ENCODE data around the gene RNF41.
"Not testable (repeated sequence)": the region's sequence is repeated elsewhere in the genome, so short reads cannot be mapped to it uniquely, and the experiment has no call there.

The RNF41 gene

DNA sequence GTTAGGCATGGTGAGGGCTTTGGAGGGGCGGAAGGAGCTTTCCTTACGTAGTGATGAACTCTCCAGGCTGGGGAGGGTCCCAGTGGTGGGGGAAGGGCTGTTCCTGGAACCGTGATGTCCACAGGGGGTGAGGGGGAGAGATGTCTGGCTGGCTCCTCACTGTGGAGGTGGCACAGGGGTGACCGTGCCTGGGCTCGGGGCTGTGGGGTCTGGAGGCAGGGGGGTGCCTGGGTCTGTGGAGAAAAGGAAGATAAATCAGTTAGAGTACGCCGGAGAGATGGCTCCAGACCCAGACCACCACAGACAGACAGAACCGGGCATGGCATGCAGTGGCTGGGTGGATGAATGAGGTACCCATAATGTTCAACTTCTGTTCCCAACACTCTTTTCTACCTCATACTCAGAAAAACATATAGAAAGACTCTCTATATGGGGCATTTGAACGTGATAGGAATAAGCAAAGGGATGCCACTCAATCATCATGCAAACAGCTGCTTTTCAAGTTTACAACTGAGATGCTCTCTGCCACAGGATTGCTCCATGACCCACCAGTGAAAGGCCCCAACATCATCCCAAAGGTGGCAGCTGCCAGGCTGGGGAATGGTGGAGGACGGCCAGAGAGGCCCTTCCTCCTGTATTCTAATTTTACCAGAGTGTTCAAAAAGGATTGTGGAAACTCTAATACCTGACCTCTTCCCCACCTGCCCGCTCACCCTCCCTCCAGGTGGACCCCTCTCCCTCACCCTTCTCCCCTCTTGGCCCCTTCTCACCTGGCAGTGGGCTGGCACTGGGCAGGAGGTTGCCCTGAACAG is 58.0 kb downstream of the RNF41 start:
- no peak for DNase-seq

- DNase-seq, result no peak
Measured at GRCh38 chr12:56162468-56163290, 59.0 kb downstream of the RNF41 start.

- DNase-seq, result no peak
Measured at GRCh38 chr12:56161690-56162351, 59.9 kb downstream of the RNF41 start.

- no peak for DNase-seq
Measured at GRCh38 chr12:56160894-56161689, 60.6 kb downstream of the RNF41 start.

DNA sequence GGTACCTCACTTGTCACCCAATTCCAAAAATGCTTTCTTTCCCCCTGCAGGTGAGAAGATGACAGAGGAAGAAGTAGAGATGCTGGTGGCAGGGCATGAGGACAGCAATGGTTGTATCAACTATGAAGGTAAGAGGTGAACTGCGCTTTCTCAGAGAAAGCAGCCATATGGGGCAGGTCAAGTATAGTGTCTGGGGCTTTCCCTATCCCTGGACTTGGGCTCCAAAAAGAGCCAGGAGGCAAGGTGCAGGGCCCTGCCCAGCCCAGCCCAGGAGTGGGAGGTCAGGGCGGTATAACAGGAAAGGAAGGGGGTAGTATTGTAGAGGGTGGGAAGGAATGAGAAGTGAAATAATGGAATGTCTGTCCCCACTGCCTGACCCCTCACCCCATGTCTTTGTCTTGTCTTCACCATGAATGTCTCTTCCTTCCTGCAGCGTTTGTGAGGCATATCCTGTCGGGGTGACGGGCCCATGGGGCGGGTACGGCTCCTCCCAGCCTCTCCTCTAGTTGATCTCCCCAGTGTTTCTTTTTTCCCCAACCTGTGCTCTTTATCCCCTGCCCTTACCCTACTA is 61.4 kb downstream of the RNF41 start:
- DNase-seq, result peak; percentile 54 to 67

DNA sequence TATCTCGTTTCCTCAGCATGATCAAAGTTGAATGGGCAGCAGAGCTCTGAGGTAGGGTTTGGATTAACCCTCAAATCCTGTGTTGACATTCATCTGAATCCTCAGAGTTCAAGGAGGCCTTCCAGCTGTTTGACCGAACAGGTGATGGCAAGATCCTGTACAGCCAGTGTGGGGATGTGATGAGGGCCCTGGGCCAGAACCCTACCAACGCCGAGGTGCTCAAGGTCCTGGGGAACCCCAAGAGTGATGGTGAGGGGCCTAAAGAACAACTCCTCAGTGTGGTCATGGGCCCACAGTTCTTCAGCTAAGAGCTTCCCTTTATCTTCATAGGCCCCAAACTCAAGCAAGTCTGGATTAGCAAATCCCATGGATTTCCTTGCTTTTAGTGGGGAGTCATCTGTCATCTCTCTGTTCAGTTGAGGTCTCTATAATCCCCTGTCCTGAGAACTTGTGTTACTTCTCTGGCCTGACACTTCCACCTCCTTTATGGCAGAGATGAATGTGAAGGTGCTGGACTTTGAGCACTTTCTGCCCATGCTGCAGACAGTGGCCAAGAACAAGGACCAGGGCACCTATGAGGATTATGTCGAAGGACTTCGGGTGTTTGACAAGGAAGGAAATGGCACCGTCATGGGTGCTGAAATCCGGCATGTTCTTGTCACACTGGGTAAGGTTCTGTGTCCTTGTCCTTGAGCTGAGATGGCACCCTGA is 62.1 kb downstream of the RNF41 start:
- no peak for DNase-seq

DNA sequence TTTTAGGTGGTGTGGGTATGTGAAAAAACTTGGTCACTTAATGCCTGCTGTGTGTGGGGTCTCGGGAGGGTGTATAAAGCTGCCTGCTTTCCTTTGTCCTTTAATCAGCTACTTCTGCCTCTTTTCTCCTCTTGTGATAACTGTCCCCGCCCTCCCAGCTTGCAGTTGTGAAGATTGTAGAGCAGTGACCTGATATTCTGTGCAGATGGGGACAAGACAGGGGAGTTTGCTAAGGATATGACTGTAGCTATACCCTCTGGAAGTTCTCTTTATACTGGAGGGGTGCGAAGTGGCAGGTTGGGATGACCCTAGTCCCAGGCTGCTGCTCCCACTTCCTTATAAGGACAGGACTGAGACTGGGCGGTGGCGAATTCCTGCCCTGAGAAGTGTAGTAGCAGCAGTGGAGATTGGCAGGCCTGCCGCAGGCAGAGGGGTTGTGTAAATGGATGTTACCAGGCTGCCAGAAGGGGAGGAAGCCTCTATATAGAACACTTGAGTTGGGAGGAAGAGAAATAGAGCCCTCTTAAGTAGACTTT is 62.7 kb downstream of the RNF41 start:
- peak in 1 of 2 donors; percentile 48 for DNase-seq

DNA sequence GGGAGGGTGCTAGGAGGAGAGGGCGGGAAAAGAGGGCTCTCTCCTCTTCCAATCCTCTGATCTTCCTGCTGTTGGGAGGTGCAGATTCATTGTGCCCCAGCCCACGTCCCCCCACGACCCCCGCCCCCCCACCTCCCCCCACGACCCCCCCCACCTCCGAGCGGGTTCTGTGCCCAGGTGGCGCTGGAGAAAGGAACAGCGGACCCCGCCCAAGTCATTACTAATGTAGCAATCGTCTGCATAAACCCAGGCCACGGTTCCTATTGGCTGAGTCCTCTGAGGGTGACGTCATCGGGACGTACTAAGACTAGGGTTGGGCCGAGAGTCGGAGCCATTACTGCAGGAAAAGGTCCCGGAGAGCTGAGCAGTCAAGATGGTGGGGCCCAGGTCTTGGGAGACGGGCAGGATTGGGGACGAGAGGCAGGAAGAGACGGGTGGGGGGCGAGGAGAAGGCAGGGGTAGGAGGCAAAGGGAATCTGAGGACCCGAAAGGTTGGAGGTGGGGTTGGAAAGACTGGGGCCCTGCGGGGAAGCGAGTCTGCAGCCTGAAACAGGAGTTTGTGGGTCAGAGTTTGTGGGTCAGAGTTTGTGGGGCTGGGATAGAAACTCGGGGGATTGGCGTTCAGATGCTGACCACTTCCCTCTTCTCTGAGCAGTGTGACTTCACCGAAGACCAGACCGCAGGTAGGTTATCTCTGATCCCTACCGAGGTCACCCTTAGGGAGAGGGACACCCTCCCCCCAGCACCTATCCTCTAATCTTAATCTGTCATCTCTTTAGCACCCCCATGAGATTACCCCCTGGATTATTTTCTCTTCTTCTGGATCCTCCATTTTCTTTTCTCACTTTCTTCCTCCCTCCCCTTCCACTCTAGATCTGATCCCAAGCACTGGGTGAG is 63.4 kb downstream of the RNF41 start, which contains the start of gene MYL6:
Gene MYL6, plus strand, starts transcription at position 331 of the 897 bp plus-strand sequence. Its CDS starts 43 bp downstream, at position 374.
- peak; percentile 89 to 92 for DNase-seq

GRCh38 chr12:56157201-56158028 is 64.3 kb downstream of the RNF41 start:
- peak; percentile 60 to 66 for DNase-seq

DNA sequence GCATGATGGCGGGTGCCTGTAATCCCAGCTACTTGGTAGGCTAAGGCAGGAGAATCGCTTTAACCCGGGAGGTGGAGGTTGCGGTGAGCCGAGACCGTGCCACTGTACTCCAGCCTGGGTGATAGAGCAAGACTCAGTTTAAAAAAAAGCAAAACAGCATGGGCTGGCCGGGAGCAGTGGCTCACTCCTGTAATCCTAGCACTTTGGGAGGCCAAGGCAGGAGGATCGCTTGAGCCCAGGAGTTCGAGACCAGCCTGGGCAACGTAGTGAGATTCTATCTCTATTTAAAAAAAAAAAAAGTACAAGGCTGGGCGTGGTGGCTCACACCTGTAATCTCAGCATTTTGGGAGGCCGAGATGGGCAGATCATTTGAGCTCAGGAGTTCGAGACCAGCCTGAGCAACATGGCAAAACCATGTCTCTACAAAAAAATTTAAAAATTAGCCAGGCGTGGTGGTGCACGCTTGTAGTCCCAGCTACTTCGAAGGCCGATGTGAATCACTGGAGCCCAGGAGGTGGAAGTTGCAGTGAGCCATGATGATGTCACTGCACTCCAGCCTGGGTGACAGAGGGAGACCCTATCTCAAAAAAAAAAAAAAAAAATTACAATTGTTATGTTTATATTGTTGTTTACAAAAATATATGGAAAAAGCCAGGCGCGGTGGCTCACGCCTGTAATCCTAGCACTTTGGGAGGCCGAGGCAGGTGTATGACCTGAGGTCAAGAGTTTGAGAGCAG is 65.1 kb downstream of the RNF41 start:
- DNase-seq, result not testable (repeated sequence)

- no peak for DNase-seq
Measured at GRCh38 chr12:56155256-56155845, 66.4 kb downstream of the RNF41 start.

DNA sequence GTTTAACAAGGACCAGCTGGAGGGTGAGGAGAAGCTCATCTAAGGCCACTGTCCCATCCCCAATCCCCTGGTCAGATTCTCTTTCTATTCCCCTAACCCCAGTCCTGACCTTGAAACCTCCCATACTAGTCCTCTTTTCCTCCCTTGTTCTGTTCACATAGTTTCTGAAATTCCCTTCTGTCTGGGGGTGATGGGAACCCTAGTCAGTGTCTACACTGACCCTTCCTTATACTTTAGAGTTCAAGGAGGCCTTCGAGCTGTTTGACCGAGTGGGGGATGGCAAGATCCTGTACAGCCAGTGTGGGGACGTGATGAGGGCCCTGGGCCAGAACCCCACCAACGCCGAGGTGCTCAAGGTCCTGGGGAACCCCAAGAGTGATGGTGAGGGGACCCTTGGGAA is 66.9 kb downstream of the RNF41 start:
- DNase-seq, result no peak

DNA sequence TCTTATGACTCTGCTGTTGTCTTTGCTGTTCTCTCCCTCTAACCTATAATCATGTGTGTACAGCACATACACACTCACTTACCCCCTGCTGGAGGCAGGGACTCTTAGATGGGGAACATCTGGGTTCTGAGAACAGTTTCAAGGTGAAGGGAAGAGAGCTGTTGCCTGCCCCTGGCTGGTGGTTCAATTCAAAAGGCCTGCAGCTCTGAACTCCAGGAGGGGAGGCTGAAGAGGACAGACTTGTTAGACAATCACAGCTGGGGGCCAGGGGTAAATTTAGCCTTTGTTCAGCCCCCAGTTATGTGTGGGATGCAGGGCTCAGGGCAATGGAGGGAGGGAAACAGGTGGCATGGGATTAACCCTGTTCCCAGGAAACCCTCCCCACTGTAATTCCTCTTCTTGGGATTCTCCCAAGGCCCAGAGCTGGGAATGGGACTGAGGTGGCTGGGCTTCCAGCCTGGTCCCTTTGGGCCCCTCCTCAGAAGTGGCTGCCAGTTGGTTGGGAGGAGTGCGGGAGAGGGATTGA is 67.4 kb downstream of the RNF41 start:
- DNase-seq, result no peak

- no peak for DNase-seq
Measured at GRCh38 chr12:56153678-56154065, 68.0 kb downstream of the RNF41 start.

- DNase-seq, result no peak
Measured at GRCh38 chr12:56152756-56153677, 68.7 kb downstream of the RNF41 start.
